ENCODE data around the gene RAD52.

GRCh38 chr12:951176-951575 is 1.7 kb upstream of the RAD52 start:
- TF ChIP-seq CTCF (IDR thresholded peaks at IDR 0.05) (no peak), POLR2A (IDR thresholded peaks at IDR 0.05) (no peak)
